HG02798 (cell line): Measurements from ENCODE around the gene SLITRK1.
A peak's percentile ranks its signal among the peaks of the same experiment; 100 is the strongest.

Experiments
- ATAC-seq: cut with Tn5 transposase; IDR thresholded peaks from one replicate; pipeline ENCODE4 v1.9.1; 2021; ENCODE audit warnings: mild to moderate bottlenecking; ENCODE audit not compliant: unreplicated experiment, poor library complexity

The SLITRK1 gene

DNA sequence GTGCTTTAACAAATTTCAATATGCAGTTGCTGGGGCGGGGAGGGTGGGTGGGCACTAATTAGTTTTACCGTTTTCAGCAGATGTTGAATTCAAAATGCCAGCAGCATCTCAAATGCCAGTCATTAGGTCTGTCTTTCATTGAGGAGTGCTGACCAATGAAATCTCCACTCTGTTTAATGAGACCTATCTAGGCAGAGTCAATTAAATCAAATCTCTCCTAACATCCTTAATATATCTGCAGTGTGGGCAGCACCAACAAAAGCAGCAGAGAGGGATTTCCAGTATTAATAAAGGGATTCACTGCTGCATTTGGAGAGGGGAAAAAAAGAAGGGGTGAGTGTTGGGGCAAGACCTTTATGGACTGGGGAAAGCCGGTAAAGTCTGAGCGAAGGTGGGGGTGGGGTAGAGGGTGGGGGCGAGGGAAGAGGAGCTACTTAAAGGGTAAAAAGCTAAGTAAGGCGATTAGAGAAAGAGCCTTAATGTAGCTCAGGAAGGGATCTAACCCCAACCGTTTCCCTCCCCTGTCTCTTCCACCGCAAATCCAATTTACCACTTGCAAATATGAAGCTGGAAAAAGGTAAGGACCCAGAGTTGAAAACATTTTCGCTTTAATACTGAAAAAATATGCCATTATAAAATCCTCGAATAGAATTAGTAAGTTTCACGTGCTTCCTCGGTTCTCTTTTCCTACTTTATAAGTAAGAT is 4.5 kb downstream of the SLITRK1 start:
- ATAC-seq: no peak

GRCh38 chr13:83876546-83876945 is 5.7 kb downstream of the SLITRK1 start:
- ATAC-seq: peak; percentile 76

GRCh38 chr13:83867708-83868107 is 14.6 kb downstream of the SLITRK1 start:
- ATAC-seq: no peak

- no peak for ATAC-seq
Observed at GRCh38 chr13:83865161-83866137, 16.8 kb downstream of the SLITRK1 start.

DNA sequence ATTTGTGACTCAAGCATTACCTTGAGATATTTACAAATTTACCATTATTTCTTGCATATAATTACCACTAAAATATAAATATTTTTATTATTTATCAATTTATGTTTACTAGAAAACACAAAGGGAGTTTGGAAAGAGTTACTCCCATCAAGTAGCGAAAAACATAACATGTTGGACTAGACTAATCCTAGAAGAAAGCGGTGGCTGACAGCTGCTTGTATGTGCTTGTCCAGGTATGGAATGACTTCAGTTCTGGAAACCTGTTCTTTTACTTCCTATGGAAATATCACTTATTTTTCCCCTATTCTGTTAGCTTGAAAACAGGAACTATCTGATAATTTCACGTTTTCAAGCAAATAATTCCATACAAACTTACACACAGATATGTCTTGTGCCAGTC is 28.5 kb downstream of the SLITRK1 start:
- no peak for ATAC-seq

DNA sequence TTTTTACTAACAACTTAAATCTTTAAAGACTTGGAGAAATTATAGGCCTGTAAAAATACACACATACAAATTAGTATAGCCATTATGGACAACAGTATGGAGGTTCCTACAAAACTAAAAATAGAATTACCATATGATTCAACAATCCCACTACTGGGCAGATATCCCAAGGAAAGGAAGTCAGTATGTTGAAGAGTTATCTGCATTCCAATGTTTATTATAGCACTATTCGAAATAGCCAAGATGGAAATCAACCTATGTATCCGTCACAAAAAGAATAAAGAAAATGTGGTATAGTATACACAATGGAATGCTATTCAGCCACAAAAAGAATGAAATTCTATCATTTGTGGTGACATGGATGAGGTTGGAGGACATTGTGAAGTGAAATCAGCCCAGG is 37.2 kb downstream of the SLITRK1 start:
- no peak for ATAC-seq

DNA sequence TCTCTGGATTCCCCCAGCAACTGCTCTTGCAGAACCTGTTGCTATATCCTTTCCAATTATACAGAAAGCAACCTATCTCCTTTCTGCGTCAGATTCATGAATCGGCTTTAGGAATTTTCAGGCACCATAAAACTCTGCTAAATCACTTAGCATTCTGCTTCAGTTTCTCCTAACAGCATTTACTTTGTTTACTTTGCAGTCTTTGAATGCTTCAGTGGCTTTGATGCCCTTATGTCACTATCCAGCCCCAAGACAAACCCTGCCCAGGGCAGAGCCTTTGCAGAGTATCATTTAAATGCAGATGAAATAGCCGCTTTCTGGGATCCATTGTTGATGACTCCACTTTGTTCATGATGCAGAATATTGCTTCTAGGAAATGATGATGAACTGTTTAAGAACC is 43.1 kb downstream of the SLITRK1 start:
- ATAC-seq: no peak

GRCh38 chr13:83831796-83832195 is 50.5 kb downstream of the SLITRK1 start:
- ATAC-seq: no peak

DNA sequence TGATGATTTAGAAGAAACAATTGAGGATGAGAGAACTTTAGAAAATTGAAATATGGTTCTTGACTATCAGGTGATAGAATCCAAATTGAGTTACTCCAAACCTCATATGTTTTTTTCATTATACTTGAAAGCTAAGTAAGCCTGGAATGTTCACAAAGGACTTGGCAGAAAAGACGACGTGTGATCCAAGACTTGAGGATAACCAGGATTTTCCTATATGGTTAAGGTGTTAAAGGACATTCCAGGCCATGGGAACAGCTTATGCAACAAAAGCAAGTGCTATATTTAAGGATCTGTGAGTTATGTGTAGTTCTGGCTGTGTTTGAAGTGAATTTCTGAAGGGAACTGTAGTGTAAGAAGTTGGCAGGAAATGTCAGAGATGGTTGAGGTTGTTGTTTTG is 52.5 kb downstream of the SLITRK1 start:
- no peak for ATAC-seq

DNA sequence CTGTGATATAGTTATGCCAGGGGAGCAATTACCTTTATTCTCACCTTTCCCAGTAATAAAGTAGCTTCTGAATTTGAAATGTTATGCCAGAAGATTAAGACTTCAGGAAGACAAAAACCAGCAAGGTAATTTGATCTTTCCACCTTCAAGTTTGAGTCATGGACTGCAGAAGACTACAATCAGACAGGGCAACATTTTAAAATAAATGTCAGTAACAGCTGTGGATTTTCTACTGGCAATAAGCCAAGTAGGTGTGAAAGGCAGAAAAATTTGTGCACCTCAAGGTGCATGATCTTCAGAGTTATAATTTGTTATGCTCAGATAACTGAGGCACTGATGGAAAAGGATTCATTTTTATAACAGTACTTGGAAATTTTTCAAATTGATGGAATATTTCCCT is 54.9 kb downstream of the SLITRK1 start:
- ATAC-seq: no peak
